OCI-LY7 (cell line): ENCODE data around the gene PCBP3.

Experiments
- EZH2phosphoT487 ChIP-seq: fragments of 200-600 bp; sonication (generic); IDR thresholded peaks from 2 replicates; pipeline ENCODE4 v1.6.1; 2018; ENCODE audit warnings: low read depth, borderline replicate concordance, mild to moderate bottlenecking, mixed run types, antibody characterized with exemption, low read length, moderate library complexity, mixed read lengths
- TF ChIP-seq, protein P1 (sequence below): fragments of 200-600 bp; sonication (generic); conservative IDR thresholded peaks from 2 replicates; pipeline ENCODE4 v1.5.1; 2014; ENCODE audit warnings: mild to moderate bottlenecking, antibody characterized with exemption, low read length, moderate library complexity, mixed read lengths

DNA sequence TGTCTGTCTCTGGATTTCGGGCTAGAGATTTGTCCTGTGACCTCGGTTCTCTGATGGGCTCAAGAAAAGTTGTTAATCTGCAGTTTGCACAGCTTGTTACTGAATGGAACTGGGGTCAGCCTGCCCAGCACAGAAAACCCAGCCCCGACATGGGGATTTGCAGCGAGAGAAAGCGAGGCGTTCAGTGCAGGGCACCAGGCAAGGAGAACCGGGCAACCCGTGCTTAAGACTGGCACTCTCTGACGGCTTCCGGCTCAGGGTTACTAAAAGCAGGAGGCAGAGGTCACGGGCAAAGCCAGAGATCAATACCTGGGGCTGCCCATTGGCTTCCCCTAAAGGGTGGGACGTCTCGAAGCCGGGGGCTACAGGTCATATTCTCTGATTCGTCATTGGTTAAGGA is 308.2 kb downstream of the PCBP3 start:
- TF ChIP-seq, protein P1, sequence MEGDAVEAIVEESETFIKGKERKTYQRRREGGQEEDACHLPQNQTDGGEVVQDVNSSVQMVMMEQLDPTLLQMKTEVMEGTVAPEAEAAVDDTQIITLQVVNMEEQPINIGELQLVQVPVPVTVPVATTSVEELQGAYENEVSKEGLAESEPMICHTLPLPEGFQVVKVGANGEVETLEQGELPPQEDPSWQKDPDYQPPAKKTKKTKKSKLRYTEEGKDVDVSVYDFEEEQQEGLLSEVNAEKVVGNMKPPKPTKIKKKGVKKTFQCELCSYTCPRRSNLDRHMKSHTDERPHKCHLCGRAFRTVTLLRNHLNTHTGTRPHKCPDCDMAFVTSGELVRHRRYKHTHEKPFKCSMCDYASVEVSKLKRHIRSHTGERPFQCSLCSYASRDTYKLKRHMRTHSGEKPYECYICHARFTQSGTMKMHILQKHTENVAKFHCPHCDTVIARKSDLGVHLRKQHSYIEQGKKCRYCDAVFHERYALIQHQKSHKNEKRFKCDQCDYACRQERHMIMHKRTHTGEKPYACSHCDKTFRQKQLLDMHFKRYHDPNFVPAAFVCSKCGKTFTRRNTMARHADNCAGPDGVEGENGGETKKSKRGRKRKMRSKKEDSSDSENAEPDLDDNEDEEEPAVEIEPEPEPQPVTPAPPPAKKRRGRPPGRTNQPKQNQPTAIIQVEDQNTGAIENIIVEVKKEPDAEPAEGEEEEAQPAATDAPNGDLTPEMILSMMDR, result no peak
- no peak for TF ChIP-seq EZH2phosphoT487
